HepG2 (cell line): ENCODE results near the gene KISS1.

ENCODE experiments used
- ZNF292 ChIP-seq: sonication (generic); formaldehyde crosslinking; IDR thresholded peaks from 2 replicates; pipeline ENCODE4 v1.8.1; 2022; ENCODE audit warnings: mild to moderate bottlenecking, low read depth, missing genetic modification reagents, borderline replicate concordance
- ZNF768 ChIP-seq: sonication (generic); formaldehyde crosslinking; IDR thresholded peaks from 2 replicates; pipeline ENCODE4 v1.4.0; 2020; ENCODE audit warnings: missing genetic modification reagents
- TF ChIP-seq, protein P1 (sequence below): sonication (generic); formaldehyde crosslinking; IDR thresholded peaks from 2 replicates; pipeline ENCODE4 v1.5.0; 2020; ENCODE audit warnings: mild to moderate bottlenecking, missing genetic modification reagents, moderate library complexity

DNA sequence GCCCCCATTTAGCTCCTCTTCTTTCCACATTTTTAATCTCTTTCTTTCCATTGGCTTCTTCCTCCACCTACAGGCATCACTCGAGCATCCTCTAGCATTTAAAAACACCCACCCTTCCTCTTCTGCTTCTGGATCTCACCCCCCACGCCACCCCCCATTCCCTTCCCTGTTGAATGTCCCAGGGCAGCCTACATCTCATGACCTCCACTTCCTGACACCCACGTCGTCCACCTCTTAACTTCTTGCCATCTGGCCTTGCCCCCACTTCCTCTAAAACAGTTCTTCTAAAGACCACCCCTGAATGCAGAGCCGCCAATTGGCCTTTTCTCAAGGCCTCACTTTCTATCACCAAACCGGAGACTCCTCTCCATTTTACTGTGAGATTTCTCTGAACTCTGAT lies 38.3 kb downstream of the KISS1 start:
- TF ChIP-seq ZNF292 (CRISPR knock-in tag) (no peak), ZNF768 (CRISPR knock-in tag) (no peak)
- TF ChIP-seq, protein P1, sequence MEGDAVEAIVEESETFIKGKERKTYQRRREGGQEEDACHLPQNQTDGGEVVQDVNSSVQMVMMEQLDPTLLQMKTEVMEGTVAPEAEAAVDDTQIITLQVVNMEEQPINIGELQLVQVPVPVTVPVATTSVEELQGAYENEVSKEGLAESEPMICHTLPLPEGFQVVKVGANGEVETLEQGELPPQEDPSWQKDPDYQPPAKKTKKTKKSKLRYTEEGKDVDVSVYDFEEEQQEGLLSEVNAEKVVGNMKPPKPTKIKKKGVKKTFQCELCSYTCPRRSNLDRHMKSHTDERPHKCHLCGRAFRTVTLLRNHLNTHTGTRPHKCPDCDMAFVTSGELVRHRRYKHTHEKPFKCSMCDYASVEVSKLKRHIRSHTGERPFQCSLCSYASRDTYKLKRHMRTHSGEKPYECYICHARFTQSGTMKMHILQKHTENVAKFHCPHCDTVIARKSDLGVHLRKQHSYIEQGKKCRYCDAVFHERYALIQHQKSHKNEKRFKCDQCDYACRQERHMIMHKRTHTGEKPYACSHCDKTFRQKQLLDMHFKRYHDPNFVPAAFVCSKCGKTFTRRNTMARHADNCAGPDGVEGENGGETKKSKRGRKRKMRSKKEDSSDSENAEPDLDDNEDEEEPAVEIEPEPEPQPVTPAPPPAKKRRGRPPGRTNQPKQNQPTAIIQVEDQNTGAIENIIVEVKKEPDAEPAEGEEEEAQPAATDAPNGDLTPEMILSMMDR (CRISPR knock-in tag) = no peak
